ENCODE data around the gene ABCB6.

ABCB6 gene

GRCh38 chr2:219165058-219165911 is 53.5 kb downstream of the ABCB6 start:
- no peak for DNase-seq

GRCh38 chr2:219163156-219163555 is 55.6 kb downstream of the ABCB6 start:
- no peak for DNase-seq

GRCh38 chr2:219161097-219161496 is 57.7 kb downstream of the ABCB6 start:
- DNase-seq, result no peak

- DNase-seq, result no peak
Measured at GRCh38 chr2:219160186-219161017, 58.4 kb downstream of the ABCB6 start, which contains the start of gene NHEJ1. TSS of gene NHEJ1 (minus strand) at chr2:219160815. CDS start at chr2:219158362, 2,453 bp downstream.
